Fibroblast of pulmonary artery (primary cell): Measurements from ENCODE around the gene ZNF81.

Experiments used
- DNase-seq: peaks from one replicate; pipeline ENCODE4 v3.0.0-alpha.2; 2010; ENCODE audit warnings: low read depth
- H3K4me3 ChIP-seq: replicated peaks from 2 replicates; pipeline ENCODE4 v1.5.1; 2011; ENCODE audit warnings: low read depth, mild to moderate bottlenecking, control low read depth, low read length, moderate library complexity
- TF ChIP-seq, protein P1 (sequence below): IDR thresholded peaks from 2 replicates; pipeline ENCODE4 v1.5.1; 2011; ENCODE audit warnings: mild to moderate bottlenecking, control low read depth, low read length, inconsistent platforms; ENCODE audit errors: missing control alignments

Gene ZNF81

DNA sequence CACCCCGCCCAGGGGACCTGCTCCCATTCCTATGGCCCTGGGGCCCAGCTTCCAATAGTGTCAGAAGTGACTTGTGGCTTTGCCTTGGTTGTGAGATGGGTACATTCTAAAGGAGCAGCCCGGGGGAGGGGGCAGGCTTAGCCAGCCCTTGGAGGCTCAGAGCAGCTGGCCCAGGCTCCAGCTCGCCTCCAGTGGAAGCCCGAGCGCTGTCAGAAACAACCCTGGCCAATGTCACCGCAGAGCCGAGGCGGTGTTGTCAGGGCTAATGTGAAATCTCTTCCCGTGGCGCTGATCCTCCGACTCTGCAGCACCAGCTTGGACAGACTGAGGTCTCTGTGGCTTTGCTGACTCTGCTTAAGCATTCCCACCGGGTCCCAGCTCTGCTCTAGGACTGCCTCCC lies 29.2 kb upstream of the ZNF81 start:
- DNase-seq, result no peak
- no peak overlapping the region for H3K4me3 ChIP-seq
- TF ChIP-seq, protein P1, sequence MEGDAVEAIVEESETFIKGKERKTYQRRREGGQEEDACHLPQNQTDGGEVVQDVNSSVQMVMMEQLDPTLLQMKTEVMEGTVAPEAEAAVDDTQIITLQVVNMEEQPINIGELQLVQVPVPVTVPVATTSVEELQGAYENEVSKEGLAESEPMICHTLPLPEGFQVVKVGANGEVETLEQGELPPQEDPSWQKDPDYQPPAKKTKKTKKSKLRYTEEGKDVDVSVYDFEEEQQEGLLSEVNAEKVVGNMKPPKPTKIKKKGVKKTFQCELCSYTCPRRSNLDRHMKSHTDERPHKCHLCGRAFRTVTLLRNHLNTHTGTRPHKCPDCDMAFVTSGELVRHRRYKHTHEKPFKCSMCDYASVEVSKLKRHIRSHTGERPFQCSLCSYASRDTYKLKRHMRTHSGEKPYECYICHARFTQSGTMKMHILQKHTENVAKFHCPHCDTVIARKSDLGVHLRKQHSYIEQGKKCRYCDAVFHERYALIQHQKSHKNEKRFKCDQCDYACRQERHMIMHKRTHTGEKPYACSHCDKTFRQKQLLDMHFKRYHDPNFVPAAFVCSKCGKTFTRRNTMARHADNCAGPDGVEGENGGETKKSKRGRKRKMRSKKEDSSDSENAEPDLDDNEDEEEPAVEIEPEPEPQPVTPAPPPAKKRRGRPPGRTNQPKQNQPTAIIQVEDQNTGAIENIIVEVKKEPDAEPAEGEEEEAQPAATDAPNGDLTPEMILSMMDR, result no peak

DNA sequence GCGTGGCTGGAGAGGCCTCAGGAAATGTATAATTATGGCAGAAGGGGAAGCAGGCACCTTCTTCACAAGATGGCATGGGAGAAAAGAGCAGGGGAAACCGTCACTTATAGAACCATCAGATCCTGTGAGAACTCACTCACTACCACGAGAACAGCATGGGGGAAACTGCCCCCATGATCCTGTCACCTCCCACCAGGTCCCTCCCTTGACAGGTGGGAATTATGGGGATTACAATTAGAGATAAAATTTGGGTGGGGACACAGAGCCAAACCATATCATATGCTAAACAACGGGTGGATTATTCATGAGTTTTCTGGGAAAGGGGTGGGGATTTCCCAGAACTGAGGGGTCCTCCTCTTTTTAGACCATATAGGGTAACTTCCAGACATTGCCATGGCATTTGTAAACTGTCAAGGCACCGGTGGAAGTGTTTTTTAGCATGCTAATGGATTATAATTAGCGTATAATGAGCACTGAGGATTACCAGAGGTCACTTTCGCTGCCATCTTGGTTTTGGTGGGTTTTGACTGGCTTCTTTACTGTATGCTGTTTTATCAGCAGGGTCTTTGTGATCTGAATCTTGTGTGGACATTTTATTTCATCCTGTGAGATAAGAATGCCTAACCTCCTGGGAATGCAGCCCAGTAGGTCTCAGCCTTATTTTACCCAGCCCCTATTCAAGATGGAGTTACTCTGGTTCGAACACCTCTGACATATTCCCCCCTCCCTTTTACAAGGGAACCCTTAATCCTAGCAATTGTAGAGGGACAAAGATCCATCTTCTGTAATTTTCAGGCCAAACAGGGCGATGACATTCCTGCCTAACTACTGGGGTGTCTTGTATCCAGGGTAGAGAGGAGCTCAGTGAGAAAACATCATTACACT lies 27.6 kb upstream of the ZNF81 start:
- no peak for DNase-seq
- TF ChIP-seq, protein P1, result no peak
- no peak overlapping the region for H3K4me3 ChIP-seq

DNA sequence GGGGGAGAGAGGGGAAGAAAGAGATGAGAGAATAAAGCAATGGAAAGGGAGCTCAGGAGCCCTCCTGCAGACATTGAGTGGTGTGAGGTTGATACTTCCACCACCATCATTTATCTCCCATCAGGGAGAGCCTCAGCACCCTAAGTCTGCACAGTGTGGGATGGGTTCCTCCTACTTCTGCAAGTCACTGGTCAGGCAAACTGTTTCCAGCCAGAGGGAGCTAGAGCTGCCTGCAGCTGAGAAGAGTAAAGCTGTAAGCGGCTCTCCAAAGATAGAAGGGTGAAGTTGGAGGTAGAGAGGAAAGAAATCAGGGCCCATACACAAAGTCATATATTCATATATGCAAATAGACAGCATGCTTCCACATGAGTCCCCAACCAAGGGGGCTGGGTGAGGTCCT lies 21.9 kb upstream of the ZNF81 start:
- TF ChIP-seq, protein P1, result peak; percentile 17
- H3K4me3 ChIP-seq, result no peak overlapping the region
- DNase-seq, result no peak

DNA sequence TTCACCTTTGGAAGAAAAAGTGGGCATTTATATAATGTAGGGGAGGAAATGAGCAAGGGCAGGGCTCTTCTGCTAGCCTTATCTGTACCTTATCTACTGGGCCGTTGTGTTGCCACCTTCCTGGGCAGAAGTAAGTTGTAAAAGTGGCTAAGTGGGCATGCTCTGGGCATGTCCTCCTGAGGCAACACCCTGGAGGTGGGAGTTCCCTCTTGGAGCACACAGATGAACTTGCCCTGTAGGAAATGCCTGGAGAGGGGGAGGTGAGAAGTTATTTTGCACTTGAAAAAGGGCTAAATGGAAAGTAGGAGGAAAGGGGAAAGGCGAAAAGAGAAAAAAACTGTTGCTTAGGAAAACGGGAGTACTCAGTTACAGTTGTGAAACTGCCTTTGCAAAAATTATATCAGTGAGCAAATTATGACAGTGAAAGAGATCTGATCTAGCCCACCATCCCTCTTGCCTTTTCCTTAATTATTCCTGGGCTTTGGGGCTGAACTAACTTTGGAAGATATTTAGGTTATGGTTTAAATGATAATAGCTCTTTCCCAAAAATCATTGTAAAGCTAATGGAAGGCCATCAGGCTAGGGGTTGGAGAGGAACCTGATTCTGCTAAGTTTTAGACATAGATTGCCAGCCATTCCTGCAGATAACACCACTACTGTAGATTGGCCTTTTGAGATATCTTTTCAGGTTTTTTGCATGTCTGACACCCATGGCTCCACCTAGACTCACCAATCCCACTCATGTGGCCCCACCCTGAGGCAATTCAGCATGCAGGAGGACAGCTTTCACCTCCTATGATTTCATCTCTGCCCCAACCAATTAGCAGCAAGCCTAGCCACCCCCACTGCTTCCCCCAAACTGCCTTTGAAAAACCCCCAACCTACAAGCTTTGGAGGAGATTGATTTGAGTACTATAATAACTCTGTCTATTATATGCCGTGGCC lies 20.5 kb upstream of the ZNF81 start:
- DNase-seq, result peak; percentile 38
- TF ChIP-seq, protein P1, result no peak
- H3K4me3 ChIP-seq, result no peak overlapping the region

DNA sequence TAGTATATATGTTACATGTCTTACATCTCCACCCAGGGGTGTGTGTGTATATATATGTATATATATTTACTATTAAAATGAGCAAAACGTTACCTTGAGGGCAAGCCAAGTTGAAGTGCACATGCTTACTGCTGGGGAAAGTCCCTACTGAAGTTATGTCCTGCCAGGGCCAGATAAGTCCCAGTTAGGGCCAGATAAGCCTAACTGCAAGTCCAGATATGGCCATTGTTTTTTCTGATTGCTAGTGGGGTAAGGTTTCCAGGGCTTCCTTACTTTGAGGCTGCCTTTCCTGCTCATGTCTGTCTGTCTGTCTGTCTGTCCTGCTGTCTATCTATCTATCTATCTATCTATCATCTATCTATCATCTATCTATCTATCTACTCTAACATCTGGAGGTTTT lies 19.3 kb upstream of the ZNF81 start:
- no peak overlapping the region for H3K4me3 ChIP-seq
- TF ChIP-seq, protein P1, result no peak
- DNase-seq, result no peak

DNA sequence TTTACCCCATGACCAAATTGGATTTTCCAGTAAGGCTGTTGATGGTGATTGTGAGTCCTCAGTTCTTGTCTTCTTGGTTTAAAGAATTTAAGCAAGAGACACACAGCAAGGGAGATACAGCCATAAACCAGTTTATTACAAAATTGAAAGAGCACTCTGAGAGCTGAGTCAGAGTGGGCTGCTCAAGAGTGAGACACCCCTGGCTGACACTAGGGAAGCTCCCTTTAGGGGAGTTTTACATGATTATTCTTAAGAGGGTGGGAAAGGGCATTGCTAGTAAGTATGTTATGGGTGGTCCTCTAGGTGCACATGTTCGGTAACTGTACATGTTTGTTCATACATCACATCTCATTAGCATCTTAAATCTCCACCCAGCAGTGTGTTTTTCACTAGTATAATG lies 18.8 kb upstream of the ZNF81 start:
- TF ChIP-seq, protein P1, result no peak
- no peak overlapping the region for H3K4me3 ChIP-seq
- DNase-seq, result no peak
